ENCODE data around the gene AQP12B.
"Not testable (repeated sequence)": the region's sequence is repeated elsewhere in the genome, so short reads cannot be mapped to it uniquely, and the experiment has no call there.

The AQP12B gene

DNA sequence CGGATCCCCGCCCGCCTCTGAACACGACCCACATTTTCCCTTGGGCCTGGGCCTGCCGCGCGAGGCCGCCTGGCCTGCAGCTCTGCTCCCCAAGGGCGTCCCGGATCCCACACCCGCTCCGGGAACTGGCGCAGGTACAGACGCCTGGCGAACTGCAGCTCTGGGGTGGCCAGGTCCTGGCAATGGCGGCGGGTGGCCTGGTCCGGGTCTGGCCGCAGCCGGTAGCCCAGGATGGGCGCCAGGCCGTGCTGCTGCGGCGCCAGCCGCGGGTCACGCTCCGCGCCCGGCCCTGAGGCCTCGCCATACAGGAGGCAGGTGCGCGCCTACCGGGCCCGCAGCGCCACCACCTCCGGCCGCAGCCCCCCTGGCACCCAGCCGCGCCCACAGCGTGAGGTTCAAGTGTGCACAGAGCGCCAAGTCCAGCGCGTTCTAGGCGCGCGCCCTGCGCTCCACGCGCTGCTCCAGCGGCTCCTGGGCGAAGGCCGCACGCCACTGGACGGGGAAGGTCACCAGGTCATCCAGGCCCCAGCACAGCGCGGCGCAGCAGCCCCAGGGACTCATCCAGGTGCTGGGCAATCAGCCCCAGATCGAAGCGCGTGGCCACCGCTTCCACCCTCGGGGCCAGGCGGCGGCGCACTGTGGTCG is 18.5 kb upstream of the AQP12B start:
- DNase-seq: no peak

DNA sequence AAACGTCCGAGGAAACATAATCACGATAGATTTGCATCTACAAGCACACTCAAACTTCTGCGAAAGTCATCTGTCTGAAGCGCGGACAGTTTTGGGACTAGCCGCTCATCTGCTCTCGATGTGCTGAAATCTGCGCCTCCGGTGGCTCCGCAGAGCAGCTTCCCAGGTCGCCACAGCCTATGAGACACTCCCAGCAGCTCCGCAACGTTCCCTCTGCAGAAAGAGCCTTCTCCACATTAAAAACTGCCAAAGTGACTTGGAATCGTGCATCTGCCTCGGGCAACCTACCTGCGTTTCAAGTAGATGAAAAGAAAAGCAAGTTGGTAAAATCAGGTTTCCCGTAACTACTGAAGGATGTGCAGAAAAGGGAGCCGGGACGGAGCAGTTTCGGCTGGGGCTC is 17.9 kb upstream of the AQP12B start:
- not testable (repeated sequence) for DNase-seq

- not testable (repeated sequence) for DNase-seq
Measured at GRCh38 chr2:240699835-240700234, 17.1 kb upstream of the AQP12B start.

DNA sequence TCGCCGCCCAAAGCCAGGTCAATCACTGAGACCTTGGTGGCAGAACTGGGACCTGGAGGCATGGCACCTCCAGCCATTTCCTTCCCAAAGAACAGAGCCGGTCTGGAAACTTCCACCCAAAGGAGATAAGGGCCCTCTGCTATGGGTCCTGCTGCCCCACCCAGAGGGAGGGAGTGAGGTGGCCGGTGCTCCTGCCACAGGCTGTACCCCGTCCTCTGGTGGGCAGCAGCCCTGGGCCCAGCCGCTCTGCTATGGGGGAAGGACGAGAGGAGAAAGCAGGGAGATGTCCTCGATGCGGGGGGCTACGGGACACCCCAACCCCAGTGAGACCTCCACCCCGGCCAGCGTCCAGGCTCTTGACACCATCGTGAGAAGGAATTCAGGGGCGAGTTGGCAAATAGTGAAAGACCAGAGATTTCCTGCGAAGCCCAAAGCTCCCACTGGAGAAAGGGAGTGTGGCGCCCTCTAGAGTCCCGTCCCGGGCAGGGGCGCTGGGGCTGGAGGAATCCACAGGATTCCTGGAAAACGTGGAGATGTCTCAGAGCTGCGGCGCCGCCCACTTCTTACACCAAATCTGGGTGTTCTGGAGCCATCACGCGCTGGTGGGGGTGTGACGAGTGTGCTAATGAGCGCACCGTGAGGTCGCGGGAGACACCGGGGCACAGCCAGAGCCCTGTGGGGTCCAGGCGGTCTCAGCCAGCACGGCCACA is 16.3 kb upstream of the AQP12B start:
- DNase-seq: not testable (repeated sequence)

- not testable (repeated sequence) for DNase-seq
Measured at GRCh38 chr2:240696469-240696868, 13.8 kb upstream of the AQP12B start.

- not testable (repeated sequence) for DNase-seq
Measured at GRCh38 chr2:240695593-240695992, 12.9 kb upstream of the AQP12B start.

DNA sequence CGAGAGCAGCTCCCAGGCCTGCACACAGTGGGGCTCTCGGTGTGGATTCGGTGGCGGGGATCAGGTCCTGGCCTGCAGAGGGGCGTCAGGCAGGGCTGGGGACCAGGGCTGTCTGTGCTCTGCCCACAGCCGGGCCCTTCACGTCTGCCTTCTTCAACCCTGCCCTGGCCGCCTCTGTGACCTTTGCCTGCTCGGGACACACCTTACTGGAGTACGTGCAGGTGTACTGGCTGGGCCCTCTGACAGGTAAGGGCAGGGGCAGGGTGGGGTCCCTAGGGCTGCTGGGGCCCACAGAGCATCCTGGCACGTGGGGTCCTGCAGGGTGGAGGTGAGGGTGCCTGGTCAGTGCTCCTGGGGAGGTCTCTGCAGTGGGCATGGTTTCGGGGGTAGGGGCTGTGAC is 11.6 kb upstream of the AQP12B start:
- DNase-seq: not testable (repeated sequence)

DNA sequence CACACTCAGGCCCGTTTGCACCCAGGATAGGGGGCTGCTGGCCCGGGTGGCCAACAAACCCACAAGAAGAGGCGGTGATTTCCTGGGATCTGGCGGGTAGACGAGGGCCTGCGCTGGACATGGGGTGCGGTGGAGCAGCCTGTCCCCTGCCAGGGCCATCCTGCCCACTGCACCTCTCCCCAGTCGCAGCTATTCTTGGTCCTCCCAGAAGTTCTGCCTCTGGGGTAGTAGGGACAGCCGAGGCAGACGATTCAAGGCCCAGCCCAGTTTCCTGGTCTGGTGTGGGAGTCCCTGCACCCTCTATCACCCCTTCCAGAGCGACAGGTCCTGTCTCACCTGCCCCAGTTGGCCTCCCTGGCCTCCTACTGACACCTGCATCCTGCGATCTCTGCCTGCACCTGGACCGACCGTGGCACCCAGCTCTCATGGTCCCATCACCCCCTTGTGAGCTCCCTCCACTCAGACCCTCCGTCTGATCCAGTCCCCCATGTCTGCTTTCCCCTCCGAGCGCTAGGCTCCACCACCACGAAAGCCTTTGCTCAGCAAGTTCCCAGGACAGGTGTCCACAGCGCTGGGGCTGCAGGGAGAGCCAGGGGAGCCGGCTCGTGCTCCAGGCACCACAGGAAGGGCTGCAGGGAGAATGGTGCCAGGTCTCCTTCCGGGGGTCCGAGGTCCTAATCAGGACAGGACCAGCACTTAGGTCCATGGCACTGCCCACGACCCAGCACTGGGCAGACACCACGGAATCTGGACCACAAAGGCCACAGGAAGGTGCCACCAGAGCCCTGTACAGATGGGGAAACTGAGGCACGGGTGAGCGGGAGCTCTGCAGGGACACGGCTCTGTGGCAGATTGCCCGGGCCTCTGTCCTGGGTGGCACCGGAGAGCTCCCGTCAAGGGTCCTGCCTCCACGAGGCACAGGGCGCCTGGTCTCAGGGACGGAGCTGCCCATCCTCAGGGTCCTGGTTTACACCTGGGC is 10.2 kb upstream of the AQP12B start:
- DNase-seq: not testable (repeated sequence)

GRCh38 chr2:240691631-240692420 is 9.1 kb upstream of the AQP12B start, which contains the start of gene AQP12A:
Gene AQP12A, plus strand, starts transcription at chr2:240691866. Its CDS starts 48 bp downstream, at chr2:240691914.
- not testable (repeated sequence) for DNase-seq

- not testable (repeated sequence) for DNase-seq
Measured at GRCh38 chr2:240691075-240691427, 8.4 kb upstream of the AQP12B start.

- not testable (repeated sequence) for DNase-seq
Measured at GRCh38 chr2:240690421-240691074, 7.9 kb upstream of the AQP12B start.

- DNase-seq: no peak
Measured at GRCh38 chr2:240689975-240690374, 7.3 kb upstream of the AQP12B start.

DNA sequence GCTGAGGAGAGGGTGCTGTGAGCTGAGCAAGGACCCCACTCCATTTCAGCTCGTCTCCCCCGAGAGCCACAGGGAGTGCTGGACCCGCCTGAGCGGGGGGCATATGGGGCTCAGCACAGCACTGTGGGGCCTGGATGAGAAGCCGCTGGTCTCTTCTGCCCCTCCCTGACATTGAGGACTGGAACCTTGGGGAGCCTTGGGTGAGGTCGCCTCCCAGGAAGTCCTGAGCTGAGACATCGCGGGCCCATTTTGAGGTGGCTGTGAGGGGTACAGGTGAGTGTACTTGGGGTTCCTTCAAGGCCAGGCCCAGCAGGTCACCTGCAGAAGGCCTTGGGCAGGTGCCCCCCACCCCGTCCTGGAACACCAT is 5.9 kb upstream of the AQP12B start:
- no peak for DNase-seq

DNA sequence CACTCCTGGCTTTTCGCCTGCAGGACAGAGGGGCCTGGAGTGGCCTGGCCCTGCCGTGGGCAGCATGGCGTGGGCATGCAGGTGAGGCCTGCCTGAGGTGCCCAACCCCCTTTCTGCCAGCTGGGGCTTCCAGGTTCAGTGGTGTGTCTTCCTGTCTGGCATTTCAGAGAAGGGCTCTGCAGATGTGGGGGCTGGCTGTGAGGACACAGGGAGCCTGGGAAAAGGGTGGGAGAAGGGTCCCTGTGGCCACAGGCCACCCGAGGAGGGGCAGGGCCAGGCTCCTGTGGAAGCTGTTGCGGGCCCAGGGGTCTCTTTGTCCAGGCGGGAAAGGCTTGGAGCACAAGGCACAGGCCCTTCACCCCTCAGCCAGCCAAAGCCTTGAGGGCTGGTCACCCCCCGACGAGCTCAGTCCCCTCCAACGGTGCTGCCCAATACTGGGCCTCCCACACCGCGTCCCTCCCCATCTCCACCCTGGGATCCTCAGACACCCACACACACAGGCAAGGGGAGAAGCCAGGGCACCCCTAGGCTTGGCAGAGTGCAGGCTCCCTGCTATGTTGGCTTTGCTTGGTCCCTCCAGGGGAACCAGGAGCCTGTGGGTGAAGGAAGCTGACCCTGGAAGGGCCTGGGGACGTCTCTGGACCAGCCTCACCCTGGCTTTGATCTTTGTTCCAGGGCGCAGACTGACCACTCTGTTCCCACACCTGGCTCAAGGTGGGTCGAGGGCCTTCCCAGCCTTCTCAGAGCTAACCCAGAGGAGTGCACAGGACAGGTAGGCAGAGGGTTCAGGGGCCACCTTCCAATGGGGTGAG is 5.3 kb upstream of the AQP12B start:
- no peak for DNase-seq

DNA sequence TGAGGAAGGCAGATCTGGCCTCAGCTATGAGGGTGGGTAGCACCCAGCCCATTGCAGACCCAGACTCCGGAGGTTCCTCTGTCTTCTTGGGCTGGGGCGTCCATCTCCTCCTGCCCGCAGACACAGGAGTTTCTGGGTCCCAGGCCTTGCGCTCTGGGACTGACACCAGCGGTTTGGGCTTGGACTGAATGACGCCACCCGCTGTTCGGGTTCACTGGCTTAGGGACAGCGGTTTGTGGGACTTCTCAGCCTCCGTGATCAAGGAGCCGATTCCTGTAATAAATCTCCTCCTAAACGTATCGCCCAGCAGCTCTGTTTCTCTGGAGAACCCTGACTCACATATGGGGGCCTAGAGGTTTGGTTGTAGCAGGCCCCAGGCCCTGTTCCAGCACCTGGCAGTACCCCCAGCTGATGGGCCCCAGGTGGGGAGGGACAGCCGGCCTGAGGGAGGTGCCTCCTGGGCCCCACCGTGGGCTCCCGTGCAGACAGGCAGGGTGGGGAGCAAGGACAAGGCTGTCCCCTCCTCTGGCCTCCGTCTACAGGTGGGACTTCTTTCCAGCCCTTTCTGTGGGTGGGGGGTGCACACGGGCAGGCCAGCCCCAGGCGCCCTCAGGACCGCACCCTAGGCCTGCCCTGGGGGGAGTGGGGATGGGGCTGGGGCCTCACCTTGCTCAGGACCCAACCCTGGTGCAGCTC is 4.5 kb upstream of the AQP12B start:
- DNase-seq: no peak

DNA sequence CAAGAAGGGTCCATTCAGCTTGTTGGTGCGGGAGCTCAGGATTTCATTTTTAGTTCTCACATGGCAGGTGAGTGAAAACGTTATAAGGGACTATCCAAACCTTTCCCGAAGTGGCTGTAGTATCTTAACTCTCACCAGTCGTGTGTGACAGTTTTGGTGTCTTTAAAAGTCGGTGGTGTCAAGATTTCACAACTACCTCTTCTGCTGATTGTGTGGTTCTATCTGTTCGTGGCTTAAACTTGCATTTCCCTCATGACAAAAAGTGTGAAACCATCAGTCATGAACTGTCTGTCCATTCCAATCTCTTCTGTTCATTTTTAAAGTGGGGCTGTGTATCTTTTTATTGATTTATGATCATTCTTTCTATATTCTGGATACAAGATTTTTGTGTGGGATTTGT is 3.8 kb upstream of the AQP12B start:
- DNase-seq: no peak

- DNase-seq: no peak
Measured at GRCh38 chr2:240685771-240686371, 3.2 kb upstream of the AQP12B start.

DNA sequence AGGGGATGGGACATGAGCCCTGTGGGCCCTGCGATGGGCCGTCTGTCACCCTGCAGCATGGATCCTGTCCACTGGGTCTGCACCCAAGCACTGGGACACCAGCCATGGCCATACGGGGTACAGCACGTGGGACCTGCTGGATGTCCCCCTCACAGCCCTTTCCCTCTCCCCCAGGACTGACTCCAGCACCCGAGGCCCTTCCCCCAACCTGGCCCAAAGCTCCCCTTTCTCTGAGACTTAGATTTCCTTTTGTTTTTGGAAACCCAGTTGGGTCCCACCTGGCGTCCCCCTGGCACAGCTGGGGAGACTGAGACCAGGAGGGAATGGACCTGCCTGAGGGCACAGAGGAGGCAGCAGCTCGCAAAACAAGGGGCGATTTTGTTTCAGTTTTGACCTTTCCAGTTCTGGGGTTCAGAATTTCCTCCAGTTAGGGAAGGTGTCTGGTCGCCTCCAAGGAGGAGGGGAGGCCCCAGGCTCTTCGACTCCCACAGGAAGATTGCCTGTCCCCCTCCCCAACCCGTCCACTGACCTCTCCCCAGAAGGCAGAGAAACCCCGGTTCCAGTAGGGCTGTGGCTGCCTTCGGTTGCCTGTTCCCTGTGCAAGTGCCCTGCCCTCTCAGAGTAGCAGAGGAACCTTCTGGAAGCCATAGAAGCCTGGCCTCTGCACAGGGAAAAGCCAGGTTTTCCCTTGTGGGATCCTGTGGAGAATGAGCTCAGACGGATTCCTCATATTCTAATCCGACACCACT is 1.5 kb upstream of the AQP12B start:
- DNase-seq: not testable (repeated sequence)

- DNase-seq: not testable (repeated sequence)
Measured at GRCh38 chr2:240683329-240683979, 769 bp upstream of the AQP12B start.

Measured in activated CD4-positive, alpha-beta T cell treated with anti-CD3 and anti-CD28 coated beads for 48 hours (primary cell).